ENCODE data around the gene ITGA6.

DNA sequence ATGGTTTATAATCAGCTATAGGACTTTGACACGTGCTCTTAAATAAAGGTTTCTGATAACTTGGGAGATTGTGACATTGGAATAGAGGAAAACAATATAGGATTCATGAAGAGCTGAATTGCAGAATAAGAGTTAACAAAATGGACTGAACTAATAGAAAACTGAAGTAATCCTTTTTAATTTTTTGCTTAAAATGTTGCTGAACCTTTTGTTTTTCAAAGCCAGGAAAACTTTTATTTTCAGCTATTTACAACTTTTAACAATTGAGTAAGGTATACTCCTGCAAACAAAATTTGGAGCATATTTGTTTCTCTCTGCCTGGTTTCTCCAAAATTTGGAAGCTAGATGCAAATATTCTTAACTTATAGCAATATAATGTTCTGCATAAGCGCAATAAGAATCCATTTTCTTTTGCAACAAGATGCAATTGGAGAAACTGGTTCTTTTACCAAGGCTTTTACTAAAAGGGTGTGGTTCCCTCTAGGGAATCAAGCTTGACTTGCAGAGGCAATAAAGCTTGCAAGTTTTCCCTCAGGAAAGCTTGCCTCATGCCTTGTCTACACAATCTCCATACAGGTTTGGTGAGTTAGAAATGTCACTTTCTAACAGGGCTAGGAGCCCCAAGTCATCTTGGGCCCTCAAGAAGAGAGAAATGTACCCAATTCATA lies 118.2 kb downstream of the ITGA6 start:
- no peak for TF ChIP-seq EZH2 (IDR thresholded peaks at IDR 0.05; ENCODE audit: borderline replicate concordance, low read length)
- TF ChIP-seq, protein P1, sequence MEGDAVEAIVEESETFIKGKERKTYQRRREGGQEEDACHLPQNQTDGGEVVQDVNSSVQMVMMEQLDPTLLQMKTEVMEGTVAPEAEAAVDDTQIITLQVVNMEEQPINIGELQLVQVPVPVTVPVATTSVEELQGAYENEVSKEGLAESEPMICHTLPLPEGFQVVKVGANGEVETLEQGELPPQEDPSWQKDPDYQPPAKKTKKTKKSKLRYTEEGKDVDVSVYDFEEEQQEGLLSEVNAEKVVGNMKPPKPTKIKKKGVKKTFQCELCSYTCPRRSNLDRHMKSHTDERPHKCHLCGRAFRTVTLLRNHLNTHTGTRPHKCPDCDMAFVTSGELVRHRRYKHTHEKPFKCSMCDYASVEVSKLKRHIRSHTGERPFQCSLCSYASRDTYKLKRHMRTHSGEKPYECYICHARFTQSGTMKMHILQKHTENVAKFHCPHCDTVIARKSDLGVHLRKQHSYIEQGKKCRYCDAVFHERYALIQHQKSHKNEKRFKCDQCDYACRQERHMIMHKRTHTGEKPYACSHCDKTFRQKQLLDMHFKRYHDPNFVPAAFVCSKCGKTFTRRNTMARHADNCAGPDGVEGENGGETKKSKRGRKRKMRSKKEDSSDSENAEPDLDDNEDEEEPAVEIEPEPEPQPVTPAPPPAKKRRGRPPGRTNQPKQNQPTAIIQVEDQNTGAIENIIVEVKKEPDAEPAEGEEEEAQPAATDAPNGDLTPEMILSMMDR (conservative IDR thresholded peaks at IDR 0.05 in 1 of 2, IDR thresholded peaks at IDR 0.05 in 1 of 2; ENCODE audit: extremely low read depth in 1 of 2, insufficient read depth in 1 of 2, low read depth in 1 of 2, low read length in 2 of 2), result peak in 1 of 2 donors; percentile 19
